GM21367 (cell line): ENCODE data around the gene REEP6.
"Not testable (repeated sequence)": the region's sequence is repeated elsewhere in the genome, so short reads cannot be mapped to it uniquely, and the experiment has no call there.

Source experiments
- ATAC-seq: cut with Tn5 transposase; IDR thresholded peaks from one replicate; pipeline ENCODE4 v1.9.1; 2021; ENCODE audit not compliant: unreplicated experiment

REEP6 gene

GRCh38 chr19:1488282-1488601, 2.7 kb upstream of the REEP6 start:
- no peak for ATAC-seq

GRCh38 chr19:1489463-1490310, 1.3 kb upstream of the REEP6 start:
- no peak for ATAC-seq

- peak; percentile 75 for ATAC-seq
These were observed 469 bp upstream of the REEP6 start, which contains the start of gene PCSK4 for GRCh38 chr19:1490311-1491113. PCSK4 (minus strand) TSS chr19:1490350; CDS start chr19:1490346, 4 bp downstream.

- ATAC-seq, result no peak
These were observed 829 bp downstream of the REEP6 start for GRCh38 chr19:1491849-1492170.

GRCh38 chr19:1492474-1493006, 1.6 kb downstream of the REEP6 start:
- no peak for ATAC-seq

DNA sequence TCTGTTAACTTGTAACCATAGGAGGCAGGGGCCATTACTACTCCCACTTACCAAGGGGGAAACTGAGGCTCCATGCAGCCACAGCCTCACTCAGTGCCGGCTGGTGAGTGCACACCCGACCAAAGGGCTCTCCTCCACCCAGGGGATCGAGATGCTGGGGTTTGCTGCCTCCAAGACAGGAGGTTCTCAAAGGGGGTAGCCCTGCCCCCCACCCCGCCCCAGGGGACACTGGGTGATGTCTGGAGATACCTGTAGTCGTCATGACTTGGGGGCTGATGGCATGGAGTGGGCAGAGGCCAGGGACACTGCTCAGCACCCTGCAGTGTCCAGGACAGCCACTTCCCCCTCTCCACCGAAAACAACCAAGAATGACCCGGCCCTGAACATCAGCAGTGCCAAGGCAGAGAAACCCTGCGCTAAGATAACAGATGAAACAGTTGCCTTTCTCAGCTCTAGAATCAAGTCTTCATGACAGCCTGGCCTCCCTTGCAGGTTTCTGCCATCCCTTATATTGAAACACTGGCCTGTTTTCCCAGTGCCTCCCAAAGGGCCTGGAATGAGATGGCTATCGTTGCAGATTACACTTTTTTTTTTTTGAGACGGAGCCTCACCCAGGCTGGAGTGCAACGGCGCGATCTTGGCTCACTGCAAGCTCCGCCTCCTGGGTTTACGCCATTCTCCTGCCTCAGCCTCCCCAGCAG, 3.3 kb downstream of the REEP6 start:
- ATAC-seq, result no peak

- ATAC-seq, result no peak
These were observed 4.2 kb downstream of the REEP6 start for GRCh38 chr19:1495051-1495798.

- no peak for ATAC-seq
These were observed 5.1 kb downstream of the REEP6 start for GRCh38 chr19:1495799-1496713.

GRCh38 chr19:1496714-1497577, 6.0 kb downstream of the REEP6 start:
- ATAC-seq, result no peak

- no peak for ATAC-seq
These were observed 6.7 kb downstream of the REEP6 start for GRCh38 chr19:1497578-1498235.

DNA sequence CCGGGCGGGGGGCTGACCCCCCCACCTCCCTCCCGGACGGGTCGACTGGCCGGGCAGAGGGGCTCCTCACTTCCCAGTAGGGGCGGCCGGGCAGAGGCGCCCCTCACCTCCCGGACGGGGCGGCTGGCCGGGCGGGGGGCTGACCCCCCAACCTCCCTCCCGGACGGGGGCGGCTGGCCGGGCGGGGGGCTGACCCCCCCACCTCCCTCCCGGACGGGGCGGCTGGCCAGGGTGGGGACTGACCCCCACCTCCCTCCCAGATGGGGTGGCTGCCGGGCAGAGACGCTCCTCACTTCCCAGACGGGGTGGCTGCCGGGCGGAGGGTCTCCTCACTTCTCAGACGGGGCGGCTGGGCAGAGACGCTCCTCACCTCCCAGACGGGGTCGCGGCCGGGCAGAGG, 8.2 kb downstream of the REEP6 start:
- ATAC-seq, result not testable (repeated sequence)

DNA sequence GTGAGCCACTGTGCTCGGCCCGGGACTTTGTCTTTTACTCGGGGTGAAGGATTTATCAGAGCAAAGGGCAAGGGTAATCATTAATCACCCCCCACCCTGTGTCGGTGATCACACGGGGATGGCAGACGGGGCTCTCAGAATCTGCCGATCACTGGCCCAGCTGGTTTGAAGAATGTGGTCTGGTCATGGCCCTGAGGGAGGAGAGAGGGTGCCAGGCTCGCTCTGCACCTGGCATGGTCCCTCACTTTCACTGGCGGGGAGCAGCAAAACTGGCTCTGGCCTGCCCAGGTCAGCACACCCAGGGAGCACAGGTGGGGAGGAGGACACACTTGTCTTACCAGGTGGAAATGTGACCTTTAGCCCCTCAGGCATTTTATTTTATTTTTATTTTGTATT, 10.2 kb downstream of the REEP6 start:
- ATAC-seq, result no peak

DNA sequence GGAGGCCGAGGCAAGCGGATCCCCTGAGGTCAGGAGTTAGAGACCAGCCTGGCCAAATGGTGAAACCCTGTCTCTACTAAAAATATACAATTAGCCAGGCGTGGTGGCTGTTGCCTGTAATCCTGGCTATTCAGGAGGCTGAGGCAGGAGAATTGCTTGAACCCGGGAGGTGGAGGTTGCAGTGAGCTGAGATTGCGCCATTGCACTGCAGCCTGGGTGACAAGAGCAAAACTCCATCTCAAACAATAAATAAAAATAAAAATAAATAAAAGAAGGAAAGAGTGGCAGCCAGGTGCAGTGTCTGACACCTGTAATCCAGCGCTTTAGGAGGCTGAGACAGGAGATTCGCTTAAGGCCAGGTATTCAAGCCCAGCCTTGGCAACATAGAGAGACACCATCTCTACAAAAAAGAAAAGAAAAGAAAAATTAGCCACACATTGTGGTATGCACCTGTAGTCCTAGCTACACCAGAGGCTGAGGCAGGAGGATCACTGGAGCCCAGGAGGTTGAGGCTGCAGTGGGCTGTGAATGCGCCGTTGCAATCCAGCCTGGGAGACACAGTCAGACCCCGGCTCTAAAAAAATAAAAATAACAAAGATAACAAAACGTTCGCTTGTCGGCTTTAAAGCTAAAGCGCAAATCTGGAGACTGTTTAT, 11.6 kb downstream of the REEP6 start:
- no peak for ATAC-seq

GRCh38 chr19:1503089-1503924, 12.3 kb downstream of the REEP6 start:
- no peak for ATAC-seq

DNA sequence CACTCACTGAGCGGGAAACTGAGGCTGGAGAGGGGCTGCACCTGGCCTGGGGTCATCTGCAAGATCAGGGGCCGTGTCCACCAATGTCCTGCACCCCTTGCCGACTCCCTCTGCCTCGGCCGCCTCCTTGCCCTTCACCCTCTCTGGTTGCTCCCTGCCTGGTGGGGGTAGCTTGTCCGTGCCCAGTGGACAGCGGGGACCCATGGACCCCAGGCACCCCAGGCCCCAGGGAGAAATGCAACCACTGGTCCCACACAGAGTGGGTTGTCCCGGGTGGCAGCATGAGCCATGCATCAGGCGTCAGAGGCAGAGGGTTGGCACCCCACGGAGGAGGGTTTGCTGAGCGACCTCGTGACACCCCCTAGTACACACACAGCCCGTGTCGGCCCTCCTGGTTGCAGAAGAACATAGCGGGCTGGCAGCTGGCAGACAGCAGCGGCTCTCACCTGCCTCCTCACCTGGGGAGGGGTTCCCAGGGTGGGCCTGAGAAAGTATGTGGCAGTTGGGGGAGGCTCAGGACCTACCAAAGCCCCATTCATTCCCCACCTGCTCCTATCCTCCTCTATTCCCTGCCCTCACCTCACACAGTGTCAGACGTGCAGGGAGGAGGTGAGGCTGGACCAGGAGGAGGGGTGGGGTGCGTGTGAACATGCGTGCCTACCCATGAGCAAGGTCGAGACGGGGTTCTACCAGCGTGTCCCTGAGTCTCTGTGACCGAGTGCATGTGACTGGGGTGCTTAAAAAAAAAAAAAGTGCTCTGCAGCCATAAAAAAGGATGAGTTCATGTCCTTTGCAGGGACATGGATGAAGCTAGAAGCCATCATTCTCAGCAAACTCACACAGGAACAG, 13.2 kb downstream of the REEP6 start:
- ATAC-seq, result no peak

- ATAC-seq, result no peak
These were observed 14.0 kb downstream of the REEP6 start for GRCh38 chr19:1505012-1505411.
